Sciatic nerve (tissue), 2 donors: Measurements from ENCODE around the gene RHOA. TPM values are rescaled to one million over a fixed set of nuclear protein-coding genes. Genes with fewer than 3 reads are reported as not detected.
A peak's percentile ranks its signal among the peaks of the same experiment; 100 is the strongest.

Experiments
- ATAC-seq: fragments of 200-7000 bp; cut with Tn5 transposase; one replicate; pipeline ENCODE4 v1.9.1; 2020; ENCODE audit warnings: mild to moderate bottlenecking, moderate library complexity
- DNase-seq: peaks from one replicate; pipeline ENCODE4 v3.0.0-alpha.2; 2020; ENCODE audit warnings: low spot score
- intact Hi-C: fragments of 100-400 bp; cut with DNase I; formaldehyde crosslinking; loops from one replicate; pipeline ENCODE4 v1.14.2; 2022
- total RNA-seq: library from RNA; stranded (reverse); fragmentation: NEBNext Ultra II Directional; extraction: Animal tissue kit (Norgen Biotek cat#: 25700); gene quantifications from one replicate; pipeline ENCODE4 v1.2.1, GENCODE V29; 2021
- donor health status: DM: no; HTN: no; CAD: no.
- donor health status: DM: no; HTN: no; CAD: no.

RHOA gene
- 485 TPM for total RNA-seq

- intact Hi-C loops = no loop called here
- ATAC-seq (peak; percentile 98), DNase-seq (peak; percentile 99)
These were observed at the start of gene RHOA, which contains the start of gene TCTA for GRCh38 chr3:49411968-49412631. Gene RHOA, minus strand, starts transcription at chr3:49411976. Its CDS starts 36,387 bp downstream, at chr3:49375589. Gene TCTA, plus strand, starts transcription at chr3:49412423. Its CDS starts 4 bp downstream, at chr3:49412427.

GRCh38 chr3:49460956-49461355 is 49.2 kb upstream of the RHOA start:
- intact Hi-C loops = no loop called here
- no peak for ATAC-seq
- no peak for DNase-seq

- DNase-seq (no peak), ATAC-seq (no peak)
- intact Hi-C loops = no loop called here
These were observed 48.6 kb upstream of the RHOA start for GRCh38 chr3:49460188-49460890.

GRCh38 chr3:49456466-49456865 is 44.7 kb upstream of the RHOA start:
- DNase-seq (no peak), ATAC-seq (no peak)
- intact Hi-C loops = loop anchor here (10.0 kb wide), 1 partner anchor 282 kb away; the partner anchor contains the start of gene KLHDC8B

- intact Hi-C loops = loop anchor here (10.0 kb wide), 1 partner anchor 280 kb away; the partner anchor contains the start of gene KLHDC8B
- ATAC-seq = peak; percentile 43
These were observed 43.3 kb upstream of the RHOA start for GRCh38 chr3:49454898-49455681.

GRCh38 chr3:49454458-49454857 is 42.7 kb upstream of the RHOA start:
- ATAC-seq (peak; percentile 56), DNase-seq (no peak)
- intact Hi-C loops = loop anchor here (10.0 kb wide), 1 partner anchor 280 kb away; the partner anchor contains the start of gene KLHDC8B

More at GRCh38 chr3:49454898-49455681, 43.3 kb upstream of the RHOA start:
- DNase-seq = no peak

- DNase-seq (no peak), ATAC-seq (no peak)
- intact Hi-C loops = loop anchor here (10.0 kb wide), 1 partner anchor 279 kb away; the partner anchor contains the start of gene KLHDC8B
These were observed 41.8 kb upstream of the RHOA start for GRCh38 chr3:49453621-49454020.

- ATAC-seq (no peak), DNase-seq (no peak)
- intact Hi-C loops = no loop called here
These were observed 33.6 kb upstream of the RHOA start for GRCh38 chr3:49445391-49445790.

GRCh38 chr3:49434731-49435130 is 23.0 kb upstream of the RHOA start:
- intact Hi-C loops = no loop called here

GRCh38 chr3:49428752-49429080 is 16.9 kb upstream of the RHOA start:
- DNase-seq (no peak), ATAC-seq (no peak)
- intact Hi-C loops = no loop called here

More at GRCh38 chr3:49434731-49435130, 23.0 kb upstream of the RHOA start:
- ATAC-seq = no peak
- DNase-seq = no peak

GRCh38 chr3:49427586-49427985 is 15.8 kb upstream of the RHOA start:
- intact Hi-C loops = no loop called here
- DNase-seq = no peak
- no peak for ATAC-seq

- ATAC-seq (no peak), DNase-seq (no peak)
- intact Hi-C loops = no loop called here
These were observed 13.0 kb upstream of the RHOA start for GRCh38 chr3:49424816-49425215.

GRCh38 chr3:49422379-49423248 is 10.8 kb upstream of the RHOA start, which contains the start of gene AMT:
Gene AMT, minus strand, starts transcription at chr3:49422473. Its CDS starts 23 bp downstream, at chr3:49422450.
- no peak for DNase-seq
- intact Hi-C loops = no loop called here
- ATAC-seq = peak; percentile 74

GRCh38 chr3:49421890-49422378 is 10.2 kb upstream of the RHOA start:
- peak; percentile 6 for ATAC-seq
- intact Hi-C loops = no loop called here
- no peak for DNase-seq

GRCh38 chr3:49417516-49418120 is 5.8 kb upstream of the RHOA start:
- ATAC-seq = no peak
- no peak for DNase-seq
- intact Hi-C loops = no loop called here

GRCh38 chr3:49416867-49417266 is 5.1 kb upstream of the RHOA start:
- intact Hi-C loops = no loop called here
- no peak for DNase-seq
- ATAC-seq = no peak

GRCh38 chr3:49415931-49416601 is 4.3 kb upstream of the RHOA start:
- ATAC-seq = no peak
- no peak for DNase-seq
- intact Hi-C loops = no loop called here
